ENCODE results near the gene CLCC1. TPM values are rescaled to one million over a fixed set of nuclear protein-coding genes. Genes with fewer than 3 reads are reported as not detected.

Gene CLCC1, protein sequence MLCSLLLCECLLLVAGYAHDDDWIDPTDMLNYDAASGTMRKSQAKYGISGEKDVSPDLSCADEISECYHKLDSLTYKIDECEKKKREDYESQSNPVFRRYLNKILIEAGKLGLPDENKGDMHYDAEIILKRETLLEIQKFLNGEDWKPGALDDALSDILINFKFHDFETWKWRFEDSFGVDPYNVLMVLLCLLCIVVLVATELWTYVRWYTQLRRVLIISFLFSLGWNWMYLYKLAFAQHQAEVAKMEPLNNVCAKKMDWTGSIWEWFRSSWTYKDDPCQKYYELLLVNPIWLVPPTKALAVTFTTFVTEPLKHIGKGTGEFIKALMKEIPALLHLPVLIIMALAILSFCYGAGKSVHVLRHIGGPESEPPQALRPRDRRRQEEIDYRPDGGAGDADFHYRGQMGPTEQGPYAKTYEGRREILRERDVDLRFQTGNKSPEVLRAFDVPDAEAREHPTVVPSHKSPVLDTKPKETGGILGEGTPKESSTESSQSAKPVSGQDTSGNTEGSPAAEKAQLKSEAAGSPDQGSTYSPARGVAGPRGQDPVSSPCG
- total RNA-seq, result 28.7 and 30.3 TPM in 2 replicates

DNA sequence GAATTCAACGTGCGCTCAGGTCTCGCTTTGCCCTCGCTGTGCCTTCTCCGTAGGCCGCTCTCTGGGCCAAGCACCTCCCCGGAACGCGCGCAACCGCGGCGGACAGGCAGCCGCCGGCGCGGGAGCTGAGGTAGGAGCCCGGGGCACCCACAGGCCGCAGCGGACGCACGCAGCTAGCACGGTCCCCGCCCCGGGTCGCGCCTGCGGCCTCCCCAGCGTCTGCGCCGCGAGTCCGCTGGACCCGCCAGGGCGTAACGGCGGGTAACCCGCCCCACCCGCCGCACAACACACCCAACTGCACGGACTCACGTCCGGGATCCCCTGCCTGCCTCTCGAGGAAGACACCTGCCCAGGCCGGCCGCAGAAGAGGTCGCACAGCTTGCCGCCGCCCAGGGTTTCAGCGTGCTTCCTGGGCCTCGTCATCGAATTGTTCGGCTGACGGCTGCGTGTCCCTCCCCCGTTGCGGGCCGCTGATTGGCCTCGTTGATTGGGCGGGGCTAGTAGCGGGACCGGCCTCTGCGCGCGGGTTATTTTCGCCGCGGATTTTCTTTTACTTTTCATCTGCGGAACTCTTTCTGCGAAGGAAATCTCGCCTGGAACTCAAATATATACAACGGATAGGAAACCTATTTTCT lies at the start of gene CLCC1:
Gene CLCC1, minus strand, starts transcription at position 433 of the 635 bp plus-strand sequence. CDS start 13,047 bp downstream, outside the sequence.

Small RNA genes lying within 50 kb of the gene (small RNA-seq; reads per million reads assigned to genes)
- gene BX679664.2, result not detected

Other genes with a start within 250 kb of the CLCC1 start
- 41.7 and 62.1 TPM in 2 replicates for gene STXBP3, start 216.8 kb downstream of the CLCC1 start, total RNA-seq
- 0.49 TPM in 1 of 2 replicates, not detected in the other for gene AKNAD1, start 106.4 kb downstream of the CLCC1 start, total RNA-seq
- 43.6 and 47.4 TPM in 2 replicates for gene GPSM2, start 86.5 kb downstream of the CLCC1 start, total RNA-seq
- gene WDR47, start 78.6 kb upstream of the CLCC1 start, total RNA-seq, result 23.4 and 23.7 TPM in 2 replicates
- gene TAF13, start 112.5 kb upstream of the CLCC1 start, total RNA-seq, result 68.7 and 86.2 TPM in 2 replicates
- 32.2 and 34.1 TPM in 2 replicates for gene TMEM167B, start 127.3 kb upstream of the CLCC1 start, total RNA-seq
- gene ELAPOR1, start 150.6 kb upstream of the CLCC1 start, total RNA-seq, result 0.32 and 0.85 TPM in 2 replicates

Measured in hair follicle dermal papilla cell (primary cell).